HL-60 (cell line): ENCODE measurements around the gene C16orf74. TPM values are rescaled to one million over a fixed set of nuclear protein-coding genes. Genes with fewer than 3 reads are reported as not detected.

Experiments used
- DNase-seq, 2 experiments: peaks; one replicate each; pipeline ENCODE4 v3.0.0-alpha.2; 2010 to 2020; ENCODE audit warnings: low read depth in 1 of 2, low spot score in 1 of 2
- H3K27ac ChIP-seq: fragments of 250-450 bp; sonication (Bioruptor Pico); replicated peaks from 2 replicates; pipeline ENCODE4 v1.5.1; 2020; ENCODE audit warnings: mild to moderate bottlenecking, moderate library complexity
- H3K27me3 ChIP-seq: fragments of 250-450 bp; sonication (Bioruptor Pico); 2 replicates; pipeline ENCODE4 v1.5.1; 2021; ENCODE audit warnings: mild to moderate bottlenecking, moderate library complexity; ENCODE audit not compliant: insufficient read depth, poor library complexity, severe bottlenecking
- H3K4me3 ChIP-seq: replicated peaks from 2 replicates; pipeline ENCODE4 v1.5.1; 2011; ENCODE audit warnings: mild to moderate bottlenecking, control low read depth, low read length; ENCODE audit not compliant: insufficient read depth
- GABPA ChIP-seq: IDR thresholded peaks from 2 replicates; pipeline ENCODE4 v1.6.1; 2012; ENCODE audit warnings: low read depth
- POLR2AphosphoS5 ChIP-seq: IDR thresholded peaks from 2 replicates; pipeline ENCODE4 v1.6.1; 2012; ENCODE audit warnings: low read depth
- SPI1 ChIP-seq: IDR thresholded peaks from 2 replicates; pipeline ENCODE4 v1.6.1; 2012; ENCODE audit warnings: low read depth, mild to moderate bottlenecking, borderline replicate concordance
- microRNA-seq: library from miRNA; unstranded; fragments of <30 nt; microRNA quantifications from one replicate; pipeline ENCODE4, GENCODE V29; 2018
- TF ChIP-seq, protein P1 (sequence below): IDR thresholded peaks from 2 replicates; pipeline ENCODE4 v1.6.1; 2012; ENCODE audit warnings: low read depth; ENCODE audit not compliant: insufficient replicate concordance
- TF ChIP-seq, protein P2 (sequence below): IDR thresholded peaks from one replicate; pipeline ENCODE4 v1.5.1; 2011; ENCODE audit warnings: low read length, control low read depth, inconsistent platforms; ENCODE audit not compliant: insufficient read depth

The C16orf74 gene

DNA sequence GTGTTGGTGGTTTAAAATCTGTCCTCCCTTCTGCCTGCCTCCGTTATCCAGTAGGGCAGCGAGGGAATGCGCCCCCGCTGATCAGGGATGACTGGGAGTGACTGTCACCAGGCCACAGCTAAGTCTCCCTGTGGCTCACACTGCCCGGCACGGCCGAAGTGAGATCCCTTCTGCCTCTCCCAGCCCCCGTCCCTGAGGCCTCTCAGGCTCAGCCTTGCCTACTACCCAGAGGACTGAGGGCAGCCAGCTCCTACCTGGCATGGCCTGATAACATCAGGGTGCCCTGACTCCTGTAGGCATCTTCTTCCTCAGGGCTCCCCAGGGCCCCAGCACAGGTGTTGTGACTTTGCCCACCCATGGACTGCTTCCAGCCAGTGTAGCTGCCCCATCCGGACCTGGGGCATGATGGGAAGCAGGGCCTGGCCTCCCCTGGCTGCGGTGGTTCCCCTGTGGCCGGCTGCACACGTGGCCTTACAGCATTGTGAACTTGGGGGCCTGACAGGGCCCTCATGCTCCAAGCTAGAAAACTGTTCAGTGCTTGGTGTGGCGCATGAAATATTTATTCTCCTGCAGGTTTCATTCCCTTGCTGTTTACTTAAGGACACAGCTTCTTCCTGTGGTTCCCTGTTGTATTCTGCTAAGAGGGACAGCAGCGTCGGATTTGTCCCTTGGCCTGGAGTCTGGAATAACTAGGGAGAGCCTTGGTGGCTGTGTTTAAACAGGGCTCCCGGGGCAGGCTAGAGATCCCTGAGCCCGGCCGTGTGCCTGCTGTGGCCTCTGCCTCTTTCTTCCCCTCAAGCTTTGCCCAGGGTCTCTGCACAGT lies 92.2 kb downstream of the C16orf74 start:
- TF ChIP-seq, protein P1, sequence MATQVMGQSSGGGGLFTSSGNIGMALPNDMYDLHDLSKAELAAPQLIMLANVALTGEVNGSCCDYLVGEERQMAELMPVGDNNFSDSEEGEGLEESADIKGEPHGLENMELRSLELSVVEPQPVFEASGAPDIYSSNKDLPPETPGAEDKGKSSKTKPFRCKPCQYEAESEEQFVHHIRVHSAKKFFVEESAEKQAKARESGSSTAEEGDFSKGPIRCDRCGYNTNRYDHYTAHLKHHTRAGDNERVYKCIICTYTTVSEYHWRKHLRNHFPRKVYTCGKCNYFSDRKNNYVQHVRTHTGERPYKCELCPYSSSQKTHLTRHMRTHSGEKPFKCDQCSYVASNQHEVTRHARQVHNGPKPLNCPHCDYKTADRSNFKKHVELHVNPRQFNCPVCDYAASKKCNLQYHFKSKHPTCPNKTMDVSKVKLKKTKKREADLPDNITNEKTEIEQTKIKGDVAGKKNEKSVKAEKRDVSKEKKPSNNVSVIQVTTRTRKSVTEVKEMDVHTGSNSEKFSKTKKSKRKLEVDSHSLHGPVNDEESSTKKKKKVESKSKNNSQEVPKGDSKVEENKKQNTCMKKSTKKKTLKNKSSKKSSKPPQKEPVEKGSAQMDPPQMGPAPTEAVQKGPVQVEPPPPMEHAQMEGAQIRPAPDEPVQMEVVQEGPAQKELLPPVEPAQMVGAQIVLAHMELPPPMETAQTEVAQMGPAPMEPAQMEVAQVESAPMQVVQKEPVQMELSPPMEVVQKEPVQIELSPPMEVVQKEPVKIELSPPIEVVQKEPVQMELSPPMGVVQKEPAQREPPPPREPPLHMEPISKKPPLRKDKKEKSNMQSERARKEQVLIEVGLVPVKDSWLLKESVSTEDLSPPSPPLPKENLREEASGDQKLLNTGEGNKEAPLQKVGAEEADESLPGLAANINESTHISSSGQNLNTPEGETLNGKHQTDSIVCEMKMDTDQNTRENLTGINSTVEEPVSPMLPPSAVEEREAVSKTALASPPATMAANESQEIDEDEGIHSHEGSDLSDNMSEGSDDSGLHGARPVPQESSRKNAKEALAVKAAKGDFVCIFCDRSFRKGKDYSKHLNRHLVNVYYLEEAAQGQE, result no peak
- TF ChIP-seq POLR2AphosphoS5, result no peak
- no peak for TF ChIP-seq GABPA
- TF ChIP-seq, protein P2, sequence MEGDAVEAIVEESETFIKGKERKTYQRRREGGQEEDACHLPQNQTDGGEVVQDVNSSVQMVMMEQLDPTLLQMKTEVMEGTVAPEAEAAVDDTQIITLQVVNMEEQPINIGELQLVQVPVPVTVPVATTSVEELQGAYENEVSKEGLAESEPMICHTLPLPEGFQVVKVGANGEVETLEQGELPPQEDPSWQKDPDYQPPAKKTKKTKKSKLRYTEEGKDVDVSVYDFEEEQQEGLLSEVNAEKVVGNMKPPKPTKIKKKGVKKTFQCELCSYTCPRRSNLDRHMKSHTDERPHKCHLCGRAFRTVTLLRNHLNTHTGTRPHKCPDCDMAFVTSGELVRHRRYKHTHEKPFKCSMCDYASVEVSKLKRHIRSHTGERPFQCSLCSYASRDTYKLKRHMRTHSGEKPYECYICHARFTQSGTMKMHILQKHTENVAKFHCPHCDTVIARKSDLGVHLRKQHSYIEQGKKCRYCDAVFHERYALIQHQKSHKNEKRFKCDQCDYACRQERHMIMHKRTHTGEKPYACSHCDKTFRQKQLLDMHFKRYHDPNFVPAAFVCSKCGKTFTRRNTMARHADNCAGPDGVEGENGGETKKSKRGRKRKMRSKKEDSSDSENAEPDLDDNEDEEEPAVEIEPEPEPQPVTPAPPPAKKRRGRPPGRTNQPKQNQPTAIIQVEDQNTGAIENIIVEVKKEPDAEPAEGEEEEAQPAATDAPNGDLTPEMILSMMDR, result no peak
- TF ChIP-seq SPI1, result no peak
- Histone ChIP-seq H3K27me3 (no peaks in the 10 kb centered on the region), H3K27ac (no peak overlapping the region), H3K4me3 (no peak overlapping the region)
- no peak for DNase-seq

DNA sequence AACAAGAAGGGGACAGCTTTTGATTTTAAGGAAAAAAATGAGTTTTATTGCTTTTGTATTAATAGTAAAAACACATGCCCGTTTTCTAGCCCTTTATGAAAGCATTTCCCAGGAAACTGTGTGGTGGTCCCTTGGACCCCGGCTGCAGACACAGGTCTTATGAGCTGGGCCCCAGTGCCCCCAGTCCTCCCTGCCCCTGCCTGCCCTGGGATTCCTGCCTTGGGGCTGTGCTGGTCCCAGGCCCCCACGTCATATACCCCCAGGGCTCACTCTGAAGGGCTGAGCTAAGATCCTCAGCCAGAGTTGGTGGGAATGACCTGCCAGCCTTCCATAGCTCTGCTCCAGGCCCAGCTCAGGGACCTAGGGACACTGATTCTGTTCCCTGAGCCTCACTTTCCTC lies 92.9 kb downstream of the C16orf74 start:
- no peak for DNase-seq
- no peaks in the 10 kb centered on the region for H3K27me3 ChIP-seq
- no peak for TF ChIP-seq SPI1
- TF ChIP-seq GABPA, result no peak
- TF ChIP-seq, protein P1, result no peak
- no peak for TF ChIP-seq POLR2AphosphoS5
- H3K4me3 ChIP-seq, result no peak overlapping the region
- H3K27ac ChIP-seq, result no peak overlapping the region

Small RNA genes within 50 kb of the gene (microRNA-seq; reads per million reads assigned to microRNA genes)
- not detected for gene MIR1910
